ENCODE data around the gene ROR2. TPM values are rescaled to one million over a fixed set of nuclear protein-coding genes. Genes with fewer than 3 reads are reported as not detected.

The ROR2 gene
- total and polyA plus RNA-seq, 2 of the 8 experiments (the other 6 are each of a cell fraction or from before 2014, with no cell fraction given), result 2.7 to 4.3 TPM

DNA sequence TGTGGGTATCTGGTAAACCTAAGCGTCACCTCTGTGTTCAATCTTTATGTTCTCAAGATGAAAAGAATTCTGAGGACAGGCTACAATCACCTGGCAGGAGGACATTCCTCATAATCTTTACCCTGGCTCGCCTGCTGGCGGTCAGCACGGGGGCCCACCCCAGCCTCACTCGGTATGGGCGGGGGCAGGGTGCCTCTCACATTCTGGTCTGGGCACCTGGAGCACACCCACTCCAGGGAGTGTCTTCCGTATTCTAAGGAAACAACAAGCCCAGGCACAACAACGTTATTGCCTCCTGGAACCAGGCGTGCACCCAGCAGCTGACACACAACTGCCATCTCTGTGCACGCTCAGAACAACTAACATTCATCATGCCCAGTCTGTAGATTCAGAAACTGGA is 179.8 kb downstream of the ROR2 start:
- H3K36me3 ChIP-seq (ENCODE audit: control insufficient read depth in 2 of 4, insufficient read depth in 4 of 4, low read length in 3 of 4), result no peaks in the 10 kb centered on the region
- CTCF ChIA-PET (ENCODE audit: partially characterized antibody), result interaction anchor here (0.6 to 12.6 kb wide), 6 partner anchors 11 to 223 kb away, joined by 3 to 156 read pairs (median 7); partner anchors contain the start of gene ROR2
- H2BK120ac ChIP-seq (replicated peaks; ENCODE audit: low read depth, low read length), result no peak overlapping the region
- no peak overlapping the region for H3K14ac ChIP-seq (ENCODE audit: insufficient read length)
- no peaks in the 10 kb centered on the region for H3K9me3 ChIP-seq (ENCODE audit: insufficient read depth in 2 of 2, low read depth in 1 of 2, low read length in 1 of 2)
- H3K4me1 ChIP-seq (replicated peaks in 1 of 4; ENCODE audit: control insufficient read depth in 3 of 4, insufficient read depth in 4 of 4, low read length in 3 of 4), result peaks cover 0 to 2% (median 0%) of the 10 kb centered on the region in 4 experiments; a peak in 1 of 7 replicates
- H3K56ac ChIP-seq (replicated peaks; ENCODE audit: insufficient read length, low read depth, low read length), result no peak overlapping the region
- no peak for DNase-seq (ENCODE audit: low read depth in 1 of 2, low spot score in 2 of 2)
- H3K23ac ChIP-seq (ENCODE audit: insufficient read length), result no peak overlapping the region
- no peak overlapping the region for H3K4ac ChIP-seq (replicated peaks; ENCODE audit: insufficient read length, low read depth, low read length)
- 87% methylated on average over 10 of the region's 10 CpGs; no CpG with 5 or more reads in 1 of the 2 experiments for WGBS, 2 experiments (ENCODE audit: extremely low coverage in 1 of 2, insufficient coverage in 1 of 2, insufficient read length in 1 of 2, insufficient replicate concordance in 2 of 2, low coverage in 1 of 2, low lambda C conversion rate in 2 of 2, missing lambda C conversion rate in 1 of 2)
- H3K79me2 ChIP-seq (ENCODE audit: control insufficient read depth in 1 of 2, insufficient read depth in 2 of 2, low read length in 2 of 2), result no peaks in the 10 kb centered on the region
- no peak overlapping the region for H2BK12ac ChIP-seq (ENCODE audit: low read depth, low read length)
- no peak overlapping the region for H2BK20ac ChIP-seq (ENCODE audit: low read length)
- no peaks in the 10 kb centered on the region for H3K27me3 ChIP-seq (replicated peaks in 1 of 4; ENCODE audit: control insufficient read depth in 3 of 4, extremely low read depth in 1 of 4, insufficient read depth in 3 of 4, low read length in 3 of 4)
- no peaks in the 10 kb centered on the region for H3K79me1 ChIP-seq (ENCODE audit: low read depth, low read length)
- H3K23me2 ChIP-seq (ENCODE audit: low read depth, low read length), result no peaks in the 10 kb centered on the region
- no peak overlapping the region for H3K27ac ChIP-seq (ENCODE audit: low read depth, low read length)
- no peak overlapping the region for H4K8ac ChIP-seq (ENCODE audit: extremely low read depth, insufficient read depth, low read length)
- H2BK15ac ChIP-seq (ENCODE audit: low read length), result no peak overlapping the region
- FAIRE-seq, result no peak
- H3K4me3 ChIP-seq (ENCODE audit: extremely low read depth in 1 of 4, insufficient read depth in 2 of 4, low read depth in 3 of 4, low read length in 4 of 4), result no peak overlapping the region
- no peak overlapping the region for H2AK5ac ChIP-seq (ENCODE audit: low read depth, low read length)
- H4K91ac ChIP-seq (replicated peaks; ENCODE audit: insufficient read length, low read length), result no peak overlapping the region
- no peak overlapping the region for H3K4me2 ChIP-seq (ENCODE audit: insufficient read depth in 1 of 2, low read depth in 2 of 2, low read length in 2 of 2)
- H3K18ac ChIP-seq (ENCODE audit: extremely low read depth, low read length), result no peak overlapping the region
- H4K20me1 ChIP-seq (replicated peaks in 1 of 2; ENCODE audit: control insufficient read depth in 1 of 2, insufficient read depth in 2 of 2, low read length in 2 of 2), result no peaks in the 10 kb centered on the region
- no peak overlapping the region for H2BK5ac ChIP-seq (ENCODE audit: low read depth, low read length)
- no peak overlapping the region for H3K9ac ChIP-seq (replicated peaks in 1 of 4; ENCODE audit: extremely low read depth in 1 of 4, low read depth in 3 of 4, low read length in 3 of 4)
- no peak overlapping the region for H4K5ac ChIP-seq (ENCODE audit: insufficient read length, low read depth, low read length)
- POLR2A ChIA-PET (ENCODE audit: partially characterized antibody), result interaction anchor here (1.2 kb wide), 1 partner anchor 180 kb away, joined by 4 read pairs; the partner anchor contains the start of gene ROR2
- H2AFZ ChIP-seq (ENCODE audit: low read length), result no peak overlapping the region
- TF ChIP-seq JUN (IDR thresholded peaks at IDR 0.05; ENCODE audit: low read depth, low read length) (no peak), KDM1A (IDR thresholded peaks at IDR 0.05; ENCODE audit: borderline replicate concordance, low read length) (no peak), RXRA (IDR thresholded peaks at IDR 0.05; ENCODE audit: insufficient read depth, low read depth, low read length) (no peak), SP2 (IDR thresholded peaks at IDR 0.05; ENCODE audit: low read length) (no peak), CTBP2 (IDR thresholded peaks at IDR 0.05; ENCODE audit: borderline replicate concordance, insufficient read depth, insufficient read length, low read length) (no peak), RBBP5 (IDR thresholded peaks at IDR 0.05; ENCODE audit: borderline replicate concordance, low read depth, low read length) (no peak), NANOG (IDR thresholded peaks at IDR 0.05; ENCODE audit: insufficient read depth, low read depth, low read length, poor library complexity, severe bottlenecking) (no peak), KDM4A (IDR thresholded peaks at IDR 0.05; ENCODE audit: low read depth, low read length, severe bottlenecking) (no peak)
- TF ChIP-seq, protein P1, sequence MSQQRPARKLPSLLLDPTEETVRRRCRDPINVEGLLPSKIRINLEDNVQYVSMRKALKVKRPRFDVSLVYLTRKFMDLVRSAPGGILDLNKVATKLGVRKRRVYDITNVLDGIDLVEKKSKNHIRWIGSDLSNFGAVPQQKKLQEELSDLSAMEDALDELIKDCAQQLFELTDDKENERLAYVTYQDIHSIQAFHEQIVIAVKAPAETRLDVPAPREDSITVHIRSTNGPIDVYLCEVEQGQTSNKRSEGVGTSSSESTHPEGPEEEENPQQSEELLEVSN (IDR thresholded peaks at IDR 0.05), result no peak
- TF ChIP-seq, protein P2, sequence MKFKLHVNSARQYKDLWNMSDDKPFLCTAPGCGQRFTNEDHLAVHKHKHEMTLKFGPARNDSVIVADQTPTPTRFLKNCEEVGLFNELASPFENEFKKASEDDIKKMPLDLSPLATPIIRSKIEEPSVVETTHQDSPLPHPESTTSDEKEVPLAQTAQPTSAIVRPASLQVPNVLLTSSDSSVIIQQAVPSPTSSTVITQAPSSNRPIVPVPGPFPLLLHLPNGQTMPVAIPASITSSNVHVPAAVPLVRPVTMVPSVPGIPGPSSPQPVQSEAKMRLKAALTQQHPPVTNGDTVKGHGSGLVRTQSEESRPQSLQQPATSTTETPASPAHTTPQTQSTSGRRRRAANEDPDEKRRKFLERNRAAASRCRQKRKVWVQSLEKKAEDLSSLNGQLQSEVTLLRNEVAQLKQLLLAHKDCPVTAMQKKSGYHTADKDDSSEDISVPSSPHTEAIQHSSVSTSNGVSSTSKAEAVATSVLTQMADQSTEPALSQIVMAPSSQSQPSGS (IDR thresholded peaks at IDR 0.05; ENCODE audit: low read length), result no peak
- TF ChIP-seq, protein P3, sequence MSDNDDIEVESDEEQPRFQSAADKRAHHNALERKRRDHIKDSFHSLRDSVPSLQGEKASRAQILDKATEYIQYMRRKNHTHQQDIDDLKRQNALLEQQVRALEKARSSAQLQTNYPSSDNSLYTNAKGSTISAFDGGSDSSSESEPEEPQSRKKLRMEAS (IDR thresholded peaks at IDR 0.05), result no peak

All from H1 (cell line).